Thymus (tissue), 11 donors: Measurements from ENCODE around the gene LETM1. TPM values are rescaled to one million over a fixed set of nuclear protein-coding genes. Genes with fewer than 3 reads are reported as not detected.
"Not testable (repeated sequence)": the region's sequence is repeated elsewhere in the genome, so short reads cannot be mapped to it uniquely, and the experiment has no call there.

Source experiments
- DNase-seq, 9 donors: peaks; one replicate each; pipeline ENCODE4 v3.0.0-alpha.2; 2013; ENCODE audit warnings: low spot score in 9 of 9, low read depth in 6 of 9, missing footprints in 1 of 9
- H3K27ac ChIP-seq, 2 donors: one replicate each; pipeline ENCODE4 v1.5.1; 2013; ENCODE audit warnings: control low read depth in 1 of 2, low read depth in 1 of 2, low read length in 1 of 2, mild to moderate bottlenecking in 1 of 2, moderate library complexity in 1 of 2
- H3K27me3 ChIP-seq, 2 donors: one replicate each; pipeline ENCODE4 v1.5.1; 2013; ENCODE audit warnings: low read length in 1 of 2; ENCODE audit not compliant: control insufficient read depth in 2 of 2, insufficient read depth in 1 of 2
- H3K36me3 ChIP-seq, 2 donors: one replicate each; pipeline ENCODE4 v1.5.1; 2013; ENCODE audit warnings: low read length in 1 of 2, mild to moderate bottlenecking in 1 of 2, moderate library complexity in 1 of 2; ENCODE audit not compliant: control insufficient read depth in 2 of 2, insufficient read depth in 2 of 2
- H3K4me1 ChIP-seq, 2 donors: one replicate each; pipeline ENCODE4 v1.5.1; 2013; ENCODE audit warnings: low read length in 2 of 2; ENCODE audit not compliant: control insufficient read depth in 2 of 2, insufficient read depth in 2 of 2
- H3K4me3 ChIP-seq, 2 donors: one replicate each; pipeline ENCODE4 v1.5.1; 2013; ENCODE audit warnings: low read length in 2 of 2, control low read depth in 1 of 2, mild to moderate bottlenecking in 1 of 2
- H3K9me3 ChIP-seq, 2 donors: one replicate each; pipeline ENCODE4 v1.5.1; 2013; ENCODE audit warnings: low read length in 1 of 2, mild to moderate bottlenecking in 1 of 2; ENCODE audit not compliant: control insufficient read depth in 2 of 2, insufficient read depth in 1 of 2
- WGBS: extraction: QIAGEN DNeasy Blood & Tissue Kit; methylation state at CpG from one replicate; pipeline ENCODE4 v1.1.7; 2013; 5-methylcytosine and 5-hydroxymethylcytosine counted together
- polyA plus RNA-seq: library from polyadenylated mRNA; stranded (reverse); fragments of 200-250 nt; gene quantifications from one replicate; pipeline ENCODE4 v1.2.3, GENCODE V29; 2013
- total RNA-seq: library from RNA; stranded (reverse); fragments of 120-200 nt; gene quantifications from one replicate; pipeline ENCODE4 v1.2.4, GENCODE V29; 2013
- donor health status: healthy.

Gene LETM1
- total and polyA plus RNA-seq, 2 donors = 16.8 to 68.3 TPM

- no peak overlapping the region for H3K4me3 ChIP-seq
- no peaks in the 10 kb centered on the region for H3K9me3 ChIP-seq
- peaks cover 58 to 100% of the 10 kb centered on the region in 2 donors for H3K4me1 ChIP-seq
- no peak for DNase-seq
- WGBS = 67% methylated on average over 31 of the region's 31 CpGs
- peak overlapping the region; percentile 48 to 96 for H3K27ac ChIP-seq
- H3K36me3 ChIP-seq = peaks cover 61 to 96% of the 10 kb centered on the region in 2 donors
- H3K27me3 ChIP-seq = no peaks in the 10 kb centered on the region
Measured at GRCh38 chr4:1841201-1841886, 14.6 kb downstream of the LETM1 start.

GRCh38 chr4:1839282-1839681 is 16.7 kb downstream of the LETM1 start:
- Histone ChIP-seq H3K27ac (peak overlapping the region; percentile 87 to 96), H3K36me3 (peaks cover 67 to 97% of the 10 kb centered on the region in 2 donors), H3K4me1 (peaks cover 69 to 100% of the 10 kb centered on the region in 2 donors), H3K4me3 (peak overlapping the region; percentile 9 to 33), H3K9me3 (no peaks in the 10 kb centered on the region), H3K27me3 (no peaks in the 10 kb centered on the region)
- peak in 5 of 9 donors; percentile 67 to 91 (median 82) for DNase-seq
- WGBS = 17% methylated on average over 7 of the region's 7 CpGs

GRCh38 chr4:1837069-1837468 is 18.9 kb downstream of the LETM1 start:
- peak overlapping the region in 1 of 2 donors; percentile 74 for H3K27ac ChIP-seq
- WGBS = 98% methylated on average over 10 of the region's 10 CpGs
- no peak for DNase-seq
- no peak overlapping the region for H3K4me3 ChIP-seq
- H3K9me3 ChIP-seq = no peaks in the 10 kb centered on the region
- H3K27me3 ChIP-seq = no peaks in the 10 kb centered on the region
- H3K36me3 ChIP-seq = peaks cover 63 to 98% of the 10 kb centered on the region in 2 donors
- peaks cover 71 to 100% of the 10 kb centered on the region in 2 donors for H3K4me1 ChIP-seq

GRCh38 chr4:1836650-1837049 is 19.3 kb downstream of the LETM1 start:
- peaks cover 71 to 100% of the 10 kb centered on the region in 2 donors for H3K4me1 ChIP-seq
- no peak overlapping the region for H3K4me3 ChIP-seq
- H3K27ac ChIP-seq = peak overlapping the region; percentile 56 to 74
- H3K36me3 ChIP-seq = peaks cover 63 to 98% of the 10 kb centered on the region in 2 donors
- H3K9me3 ChIP-seq = no peaks in the 10 kb centered on the region
- 98% methylated on average over 7 of the region's 7 CpGs for WGBS
- DNase-seq = no peak
- H3K27me3 ChIP-seq = no peaks in the 10 kb centered on the region

GRCh38 chr4:1835836-1836235 is 20.1 kb downstream of the LETM1 start:
- not testable (repeated sequence) for H3K4me3 ChIP-seq, H3K9me3 ChIP-seq, H3K27me3 ChIP-seq, DNase-seq
- Histone ChIP-seq H3K27ac (peak overlapping the region in 1 of 2 donors; percentile 100), H3K4me1 (peaks cover 71 to 100% of the 10 kb centered on the region in 2 donors), H3K36me3 (peaks cover 62 to 98% of the 10 kb centered on the region in 2 donors)
- over 99% methylated on average over 8 of the region's 8 CpGs for WGBS

GRCh38 chr4:1834047-1834775 is 21.7 kb downstream of the LETM1 start:
- no peak overlapping the region for H3K4me3 ChIP-seq
- peaks cover 53 to 93% of the 10 kb centered on the region in 2 donors for H3K36me3 ChIP-seq
- H3K4me1 ChIP-seq = peaks cover 71 to 100% of the 10 kb centered on the region in 2 donors
- peak overlapping the region; percentile 78 to 100 for H3K27ac ChIP-seq
- H3K9me3 ChIP-seq = peaks cover 0 to 4% of the 10 kb centered on the region in 2 donors
- DNase-seq = no peak
- WGBS = 62% methylated on average over 21 of the region's 21 CpGs
- no peaks in the 10 kb centered on the region for H3K27me3 ChIP-seq

- Histone ChIP-seq H3K36me3 (peaks cover 53 to 86% of the 10 kb centered on the region in 2 donors), H3K27me3 (no peaks in the 10 kb centered on the region), H3K9me3 (peaks cover 0 to 4% of the 10 kb centered on the region in 2 donors), H3K4me1 (peaks cover 69 to 93% of the 10 kb centered on the region in 2 donors), H3K27ac (peak overlapping the region; percentile 78 to 100), H3K4me3 (no peak overlapping the region)
- DNase-seq = peak in 2 of 9 donors; percentile 58 to 82
- 56% methylated on average over 14 of the region's 14 CpGs for WGBS
Measured at GRCh38 chr4:1833307-1834046, 22.5 kb downstream of the LETM1 start.

GRCh38 chr4:1832690-1833089 is 23.3 kb downstream of the LETM1 start:
- Histone ChIP-seq H3K9me3 (peaks cover 0 to 4% of the 10 kb centered on the region in 2 donors), H3K4me3 (no peak overlapping the region), H3K4me1 (peaks cover 62 to 85% of the 10 kb centered on the region in 2 donors), H3K36me3 (peaks cover 49 to 78% of the 10 kb centered on the region in 2 donors), H3K27me3 (no peaks in the 10 kb centered on the region), H3K27ac (peak overlapping the region; percentile 61 to 100)
- 97% methylated on average over 18 of the region's 18 CpGs for WGBS
- DNase-seq = no peak
